ENCODE results near the gene CDH13.

Gene CDH13

DNA sequence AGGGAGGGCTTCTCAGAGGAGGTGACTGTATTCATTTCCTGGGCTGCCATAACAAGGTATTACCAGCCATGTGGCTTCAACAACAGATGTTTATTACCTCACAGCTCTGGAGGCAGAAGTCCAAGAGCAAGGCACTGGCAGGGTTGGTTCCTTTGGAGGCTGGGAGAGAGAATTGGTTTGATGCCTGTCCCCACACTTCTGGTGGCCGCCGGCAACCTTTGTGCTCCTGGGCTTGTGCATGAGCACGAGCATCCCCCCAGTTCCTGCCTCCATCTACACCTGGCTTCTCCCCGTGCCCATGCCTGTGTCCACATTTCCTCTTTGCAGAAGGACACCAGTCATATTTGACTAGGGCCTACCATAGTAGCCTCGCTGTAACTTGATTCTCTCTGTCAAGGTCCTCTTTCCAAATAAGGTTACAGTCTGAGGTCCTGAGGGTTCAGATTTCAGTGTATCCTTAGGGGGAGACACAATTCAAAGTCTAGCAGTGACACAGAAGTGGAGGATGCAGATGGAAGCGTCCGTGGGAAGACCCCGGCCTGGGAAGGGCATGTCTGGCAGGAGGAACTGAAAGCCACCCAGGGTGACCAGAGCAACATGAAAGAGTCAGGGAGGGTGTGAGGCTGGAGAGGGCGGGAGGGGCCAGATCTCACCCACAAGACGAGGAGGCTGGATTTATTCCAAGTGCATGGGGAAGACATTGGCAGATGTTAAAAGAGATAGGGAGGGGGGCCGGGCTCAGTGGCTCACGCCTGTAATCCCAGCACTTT lies 992.8 kb downstream of the CDH13 start:
- Histone ChIP-seq H3K4me3 (ENCODE audit: low read length) (no peak overlapping the region), H3K9me3 (ENCODE audit: control insufficient read depth, insufficient read depth, low read length) (no peaks in the 10 kb centered on the region), H3K27ac (ENCODE audit: low read length) (no peak overlapping the region), H3K27me3 (ENCODE audit: control insufficient read depth, insufficient read depth, low read length) (no peaks in the 10 kb centered on the region), H3K36me3 (ENCODE audit: control insufficient read depth, insufficient read depth, low read length) (no peaks in the 10 kb centered on the region), H3K4me1 (ENCODE audit: control insufficient read depth, insufficient read depth, low read length) (peaks cover 5% of the 10 kb centered on the region)
- WGBS (ENCODE audit: insufficient coverage, insufficient read length), result no CpG with 5 or more reads among the region's 12 CpGs
- DNase-seq (ENCODE audit: low read depth, low spot score), result no peak

DNA sequence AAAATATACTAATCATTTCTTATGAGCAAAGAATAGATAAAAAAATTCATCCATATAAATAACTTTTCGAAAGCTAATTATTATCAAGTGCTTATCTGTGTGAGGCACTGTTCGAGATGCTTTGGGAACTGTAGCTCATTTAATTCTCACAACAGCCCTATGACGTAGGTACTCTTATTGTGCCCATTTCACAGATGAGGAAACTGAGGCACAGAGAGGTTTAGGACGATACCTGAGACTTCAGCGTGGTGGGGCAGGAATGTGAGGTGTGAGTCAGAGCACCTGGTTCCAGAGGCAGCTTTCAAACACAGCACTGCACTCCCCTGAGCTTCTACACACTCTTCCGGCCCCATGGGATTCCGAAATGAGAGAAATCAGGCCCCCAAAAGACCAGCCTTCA lies 995.2 kb downstream of the CDH13 start:
- Histone ChIP-seq H3K27ac (ENCODE audit: low read length) (no peak overlapping the region), H3K4me1 (ENCODE audit: control insufficient read depth, insufficient read depth, low read length) (peaks cover 7% of the 10 kb centered on the region), H3K4me3 (ENCODE audit: low read length) (no peak overlapping the region), H3K27me3 (ENCODE audit: control insufficient read depth, insufficient read depth, low read length) (no peaks in the 10 kb centered on the region), H3K36me3 (ENCODE audit: control insufficient read depth, insufficient read depth, low read length) (no peaks in the 10 kb centered on the region), H3K9me3 (ENCODE audit: control insufficient read depth, insufficient read depth, low read length) (no peaks in the 10 kb centered on the region)
- WGBS (ENCODE audit: insufficient coverage, insufficient read length), result no CpG with 5 or more reads among the region's 7 CpGs
- no peak for DNase-seq (ENCODE audit: low read depth, low spot score)

DNA sequence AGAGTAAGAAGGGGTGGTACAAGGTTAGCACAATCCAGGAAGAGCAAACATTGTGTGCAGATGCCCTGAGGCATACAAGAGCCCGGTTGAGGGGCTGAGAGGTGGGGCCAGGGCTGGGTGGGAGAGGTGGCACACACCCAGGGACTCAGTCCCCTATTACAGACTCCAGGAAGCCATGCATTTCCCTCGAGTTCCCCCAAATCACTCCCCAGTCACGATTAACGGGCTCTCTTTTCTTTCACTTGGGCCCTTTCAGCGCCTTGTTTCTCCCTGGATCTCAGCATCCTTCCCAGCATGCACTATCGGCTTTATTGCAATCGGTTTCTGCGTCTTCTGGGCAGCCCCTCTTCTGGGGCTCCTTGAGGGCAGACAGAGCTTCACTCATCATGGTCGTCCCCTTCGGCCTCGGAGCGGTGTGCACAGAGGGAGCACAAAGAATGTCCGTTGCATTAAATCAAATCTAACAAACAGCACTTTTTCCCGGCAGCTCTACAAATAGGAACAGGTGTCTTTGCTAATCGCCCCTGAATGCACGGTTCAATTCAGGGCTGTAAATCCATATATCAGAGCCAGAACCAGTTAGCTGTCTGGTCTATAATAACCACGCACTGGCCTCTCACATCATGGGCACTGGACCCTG lies 996.4 kb downstream of the CDH13 start:
- Histone ChIP-seq H3K4me3 (ENCODE audit: low read length) (no peak overlapping the region), H3K9me3 (ENCODE audit: control insufficient read depth, insufficient read depth, low read length) (no peaks in the 10 kb centered on the region), H3K36me3 (ENCODE audit: control insufficient read depth, insufficient read depth, low read length) (no peaks in the 10 kb centered on the region), H3K4me1 (ENCODE audit: control insufficient read depth, insufficient read depth, low read length) (peaks cover 7% of the 10 kb centered on the region), H3K27ac (ENCODE audit: low read length) (no peak overlapping the region), H3K27me3 (ENCODE audit: control insufficient read depth, insufficient read depth, low read length) (no peaks in the 10 kb centered on the region)
- WGBS (ENCODE audit: insufficient coverage, insufficient read length), result no CpG with 5 or more reads among the region's 17 CpGs
- no peak for DNase-seq (ENCODE audit: low read depth, low spot score)

DNA sequence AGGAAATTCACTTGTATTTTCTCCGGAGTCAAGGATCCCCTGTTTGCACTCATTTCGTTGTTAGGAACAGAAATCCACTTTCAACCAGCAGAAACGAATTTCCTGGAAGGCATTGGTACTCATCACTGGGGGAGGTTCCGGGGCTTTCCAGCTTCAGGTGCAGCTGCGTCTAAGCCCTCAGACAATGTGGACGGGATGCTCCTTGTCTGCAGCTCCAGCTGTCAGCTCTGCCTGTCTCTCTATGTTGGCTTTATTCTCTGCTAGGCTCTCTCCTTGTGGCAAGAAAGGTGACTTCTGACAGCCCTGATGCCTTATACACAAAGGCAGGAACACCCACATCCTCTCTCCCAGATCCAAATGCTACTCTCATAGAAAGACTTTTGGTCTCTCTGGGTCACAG lies 997.1 kb downstream of the CDH13 start:
- Histone ChIP-seq H3K27ac (ENCODE audit: low read length) (no peak overlapping the region), H3K9me3 (ENCODE audit: control insufficient read depth, insufficient read depth, low read length) (no peaks in the 10 kb centered on the region), H3K27me3 (ENCODE audit: control insufficient read depth, insufficient read depth, low read length) (no peaks in the 10 kb centered on the region), H3K36me3 (ENCODE audit: control insufficient read depth, insufficient read depth, low read length) (no peaks in the 10 kb centered on the region), H3K4me1 (ENCODE audit: control insufficient read depth, insufficient read depth, low read length) (peaks cover 7% of the 10 kb centered on the region), H3K4me3 (ENCODE audit: low read length) (no peak overlapping the region)
- DNase-seq (ENCODE audit: low read depth, low spot score), result no peak
- WGBS (ENCODE audit: insufficient coverage, insufficient read length), result no CpG with 5 or more reads among the region's 6 CpGs

DNA sequence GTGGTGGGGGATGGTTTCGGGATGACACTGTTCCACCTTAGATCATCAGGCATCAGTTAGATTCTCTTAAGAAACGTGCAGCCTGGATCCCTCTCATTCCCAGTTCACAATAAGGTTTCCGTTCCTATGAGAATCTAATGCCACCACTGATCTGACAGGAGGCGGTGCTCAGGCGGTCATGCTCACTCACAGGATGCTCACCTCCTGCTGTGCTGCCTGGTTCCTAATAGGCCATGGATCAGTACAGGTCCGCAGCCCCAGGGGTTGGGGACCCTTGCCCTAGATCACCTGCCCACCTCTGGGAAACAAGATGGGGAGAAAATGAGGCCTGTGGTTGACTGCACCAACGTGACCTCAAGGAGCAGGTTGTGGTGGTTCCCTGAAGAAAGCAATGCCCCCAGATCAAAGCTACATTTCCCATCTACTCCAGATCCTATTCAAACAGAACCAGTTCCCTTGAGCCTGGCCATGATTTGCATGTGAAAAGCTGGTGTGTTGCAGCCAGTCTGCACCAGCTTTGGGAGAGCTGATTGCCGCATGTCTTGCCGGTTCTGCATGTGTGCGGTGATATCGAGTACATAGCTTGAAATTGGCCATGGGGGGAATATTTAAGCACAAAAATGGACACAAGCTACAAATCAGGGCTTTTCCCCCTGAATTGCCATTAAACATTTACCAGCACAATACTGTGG lies 997.8 kb downstream of the CDH13 start:
- peaks cover 7% of the 10 kb centered on the region for H3K4me1 ChIP-seq (ENCODE audit: control insufficient read depth, insufficient read depth, low read length)
- no CpG with 5 or more reads among the region's 11 CpGs for WGBS (ENCODE audit: insufficient coverage, insufficient read length)

DNA sequence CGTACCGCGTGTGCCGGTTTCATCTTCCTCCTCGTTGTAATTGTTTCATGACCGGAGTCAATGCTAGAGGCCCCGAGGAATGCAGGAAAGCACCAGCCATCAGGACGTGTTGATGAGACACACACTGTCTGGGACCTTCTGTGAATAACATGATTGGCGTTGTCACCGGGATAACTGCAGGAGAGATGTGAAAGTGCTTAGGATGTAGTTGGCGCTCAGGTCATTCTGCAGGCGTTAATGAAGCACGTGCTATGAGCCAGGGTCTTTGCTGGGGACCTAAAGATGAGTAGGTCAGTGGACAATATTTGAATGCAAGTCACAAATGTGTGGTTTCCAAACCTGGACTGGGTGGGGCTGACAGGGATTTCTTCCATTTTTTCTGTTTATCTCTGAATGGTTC lies 999.4 kb downstream of the CDH13 start:
- Histone ChIP-seq H3K4me1 (ENCODE audit: control insufficient read depth, insufficient read depth, low read length) (peaks cover 5% of the 10 kb centered on the region), H3K4me3 (ENCODE audit: low read length) (no peak overlapping the region)
- no CpG with 5 or more reads among the region's 13 CpGs for WGBS (ENCODE audit: insufficient coverage, insufficient read length)

More for the DNA sequence above, 997.8 kb downstream of the CDH13 start:
- DNase-seq (ENCODE audit: low read depth, low spot score), result no peak
- no peaks in the 10 kb centered on the region for H3K9me3 ChIP-seq (ENCODE audit: control insufficient read depth, insufficient read depth, low read length)
- no peaks in the 10 kb centered on the region for H3K36me3 ChIP-seq (ENCODE audit: control insufficient read depth, insufficient read depth, low read length)
- no peaks in the 10 kb centered on the region for H3K27me3 ChIP-seq (ENCODE audit: control insufficient read depth, insufficient read depth, low read length)
- no peak overlapping the region for H3K27ac ChIP-seq (ENCODE audit: low read length)
- no peak overlapping the region for H3K4me3 ChIP-seq (ENCODE audit: low read length)

DNA sequence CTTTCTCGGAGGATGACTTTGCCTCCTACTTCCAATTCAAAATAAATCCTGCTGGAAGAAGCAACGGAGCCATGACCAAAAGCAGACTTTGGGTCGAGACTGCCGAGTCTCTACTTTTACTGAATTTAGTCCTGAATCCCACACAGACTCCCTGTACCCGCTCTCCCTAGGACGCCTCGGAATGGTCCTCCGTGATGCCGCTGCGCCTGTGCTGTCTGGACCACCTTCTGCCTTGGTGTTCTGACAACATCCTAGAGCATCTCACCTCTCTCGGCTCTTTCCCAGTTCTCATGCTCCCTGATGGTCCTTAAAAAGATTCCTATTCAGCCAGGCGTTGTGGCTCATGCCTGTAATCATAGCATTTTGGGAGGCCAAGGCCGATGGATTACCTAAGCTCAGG lies 999.9 kb downstream of the CDH13 start:
- Histone ChIP-seq H3K4me3 (ENCODE audit: low read length) (no peak overlapping the region), H3K27me3 (ENCODE audit: control insufficient read depth, insufficient read depth, low read length) (no peaks in the 10 kb centered on the region), H3K9me3 (ENCODE audit: control insufficient read depth, insufficient read depth, low read length) (no peaks in the 10 kb centered on the region), H3K4me1 (ENCODE audit: control insufficient read depth, insufficient read depth, low read length) (peaks cover 5% of the 10 kb centered on the region), H3K27ac (ENCODE audit: low read length) (no peak overlapping the region), H3K36me3 (ENCODE audit: control insufficient read depth, insufficient read depth, low read length) (no peaks in the 10 kb centered on the region)
- no peak for DNase-seq (ENCODE audit: low read depth, low spot score)
- no CpG with 5 or more reads among the region's 13 CpGs for WGBS (ENCODE audit: insufficient coverage, insufficient read length)

More for the DNA sequence above, 999.4 kb downstream of the CDH13 start:
- Histone ChIP-seq H3K9me3 (ENCODE audit: control insufficient read depth, insufficient read depth, low read length) (no peaks in the 10 kb centered on the region), H3K27ac (ENCODE audit: low read length) (no peak overlapping the region), H3K27me3 (ENCODE audit: control insufficient read depth, insufficient read depth, low read length) (no peaks in the 10 kb centered on the region), H3K36me3 (ENCODE audit: control insufficient read depth, insufficient read depth, low read length) (no peaks in the 10 kb centered on the region)
- DNase-seq (ENCODE audit: low read depth, low spot score), result no peak

DNA sequence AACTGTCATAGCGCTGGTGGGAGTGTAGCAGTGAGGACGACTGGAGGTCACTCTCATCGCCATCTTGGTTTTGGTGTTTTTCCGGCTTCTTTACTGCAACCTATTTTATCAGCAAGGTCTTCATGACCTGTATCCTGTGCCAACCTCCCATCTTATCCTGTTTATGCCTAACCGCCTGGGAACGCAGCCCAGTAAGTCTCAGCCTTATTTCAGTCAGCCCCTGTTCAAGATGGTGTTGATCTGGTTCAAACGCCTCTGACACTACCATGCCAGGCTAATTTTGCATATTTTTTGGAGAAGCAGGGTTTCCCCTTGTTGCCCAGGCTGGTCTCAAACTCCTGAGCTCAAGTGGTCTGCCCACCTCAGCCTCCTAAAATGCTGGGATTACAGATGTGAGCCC lies 1001.2 kb downstream of the CDH13 start:
- no CpG with 5 or more reads among the region's 7 CpGs for WGBS (ENCODE audit: insufficient coverage, insufficient read length)
- Histone ChIP-seq H3K27ac (ENCODE audit: low read length) (no peak overlapping the region), H3K36me3 (ENCODE audit: control insufficient read depth, insufficient read depth, low read length) (no peaks in the 10 kb centered on the region), H3K27me3 (ENCODE audit: control insufficient read depth, insufficient read depth, low read length) (no peaks in the 10 kb centered on the region), H3K4me1 (ENCODE audit: control insufficient read depth, insufficient read depth, low read length) (peaks cover 5% of the 10 kb centered on the region), H3K4me3 (ENCODE audit: low read length) (no peak overlapping the region), H3K9me3 (ENCODE audit: control insufficient read depth, insufficient read depth, low read length) (no peaks in the 10 kb centered on the region)
- no peak for DNase-seq (ENCODE audit: low read depth, low spot score)

DNA sequence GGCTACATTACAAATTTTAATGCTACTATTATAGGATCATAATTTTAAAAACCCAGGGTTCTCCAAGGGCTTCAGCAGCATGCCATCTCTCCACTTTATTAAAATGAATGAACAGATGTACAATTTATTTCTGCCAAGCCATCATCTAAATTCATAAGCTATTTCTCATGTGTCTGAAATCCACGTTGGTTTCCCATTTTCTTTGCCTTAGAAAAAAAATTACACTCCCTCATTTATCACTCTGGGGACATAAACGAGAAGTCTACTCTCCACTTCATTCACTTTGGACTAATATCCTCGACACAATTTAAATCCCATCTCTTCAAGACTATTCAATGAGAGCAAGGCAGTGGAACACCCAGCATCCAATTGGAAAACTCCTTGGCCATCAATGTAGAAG lies 1002.7 kb downstream of the CDH13 start:
- no peak overlapping the region for H3K27ac ChIP-seq (ENCODE audit: low read length)
- peaks cover 4% of the 10 kb centered on the region for H3K4me1 ChIP-seq (ENCODE audit: control insufficient read depth, insufficient read depth, low read length)
- H3K36me3 ChIP-seq (ENCODE audit: control insufficient read depth, insufficient read depth, low read length), result no peaks in the 10 kb centered on the region
- no peaks in the 10 kb centered on the region for H3K9me3 ChIP-seq (ENCODE audit: control insufficient read depth, insufficient read depth, low read length)
- no peaks in the 10 kb centered on the region for H3K27me3 ChIP-seq (ENCODE audit: control insufficient read depth, insufficient read depth, low read length)
- no peak for DNase-seq (ENCODE audit: low read depth, low spot score)
- WGBS (ENCODE audit: insufficient coverage, insufficient read length), result 100% methylated on average over 2 of the region's 3 CpGs
- no peak overlapping the region for H3K4me3 ChIP-seq (ENCODE audit: low read length)

DNA sequence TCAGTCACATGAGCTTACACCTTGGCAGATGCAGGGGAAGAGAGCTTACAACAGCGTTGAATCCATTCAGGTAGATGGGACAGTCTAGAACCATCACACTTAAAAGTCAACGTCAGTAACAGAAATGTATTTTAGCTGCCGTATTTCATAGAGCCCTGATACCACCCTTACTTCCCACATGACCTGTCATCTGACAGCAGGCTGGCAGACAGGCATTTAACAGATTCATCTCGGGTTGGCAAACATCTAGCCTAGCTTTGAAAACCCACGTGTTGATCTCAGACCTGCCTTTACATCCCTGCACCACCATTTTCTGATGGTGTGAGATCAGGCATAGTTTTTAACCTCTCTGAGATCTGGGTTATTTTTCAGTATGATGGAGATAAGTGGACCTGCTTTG lies 1003.1 kb downstream of the CDH13 start:
- no peak overlapping the region for H3K27ac ChIP-seq (ENCODE audit: low read length)
- H3K9me3 ChIP-seq (ENCODE audit: control insufficient read depth, insufficient read depth, low read length), result no peaks in the 10 kb centered on the region
- peaks cover 2% of the 10 kb centered on the region for H3K4me1 ChIP-seq (ENCODE audit: control insufficient read depth, insufficient read depth, low read length)
- no peak for DNase-seq (ENCODE audit: low read depth, low spot score)
- no CpG with 5 or more reads among the region's 5 CpGs for WGBS (ENCODE audit: insufficient coverage, insufficient read length)
- no peak overlapping the region for H3K4me3 ChIP-seq (ENCODE audit: low read length)
- H3K36me3 ChIP-seq (ENCODE audit: control insufficient read depth, insufficient read depth, low read length), result no peaks in the 10 kb centered on the region
- H3K27me3 ChIP-seq (ENCODE audit: control insufficient read depth, insufficient read depth, low read length), result no peaks in the 10 kb centered on the region
